Measurements from ENCODE around the gene TRNAU1AP. TPM values are rescaled to one million over a fixed set of nuclear protein-coding genes. Genes with fewer than 3 reads are reported as not detected.

The TRNAU1AP gene
- total and polyA plus RNA-seq, 10 of the 15 experiments (the other 5 are each of a cell fraction or from before 2014, with no cell fraction given) = 24.3 to 67.0 (median 31.8) TPM

DNA sequence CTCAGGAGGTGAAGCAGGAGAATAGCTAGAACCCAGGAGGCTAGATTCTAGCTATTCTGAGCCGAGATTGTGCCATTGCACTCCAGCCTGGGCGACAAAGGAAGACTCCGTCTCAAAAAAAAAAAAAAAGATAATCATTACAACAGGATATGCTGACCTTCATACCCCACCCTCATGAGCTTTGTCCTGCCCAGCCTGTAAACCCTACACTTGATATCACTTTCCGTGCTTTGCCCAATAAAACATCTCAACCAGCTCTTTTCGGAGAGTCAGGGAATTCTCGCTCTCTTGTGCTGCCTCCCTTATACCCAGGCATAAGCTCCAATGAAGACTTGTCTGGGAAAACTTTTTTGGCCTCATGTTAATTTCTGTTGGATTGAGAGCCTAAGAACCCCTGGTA, 1.5 kb upstream of the TRNAU1AP start:
- no peak overlapping the region for H3K27ac ChIP-seq (ENCODE audit: control insufficient read depth, insufficient read depth)
- in situ Hi-C loops (cut with MboI) = no loop called here
- H2AFZ ChIP-seq (ENCODE audit: control insufficient read depth, low read depth, low read length) = no peak overlapping the region
- no peaks in the 10 kb centered on the region for H3K27me3 ChIP-seq (replicated peaks in 1 of 2; ENCODE audit: control insufficient read depth in 2 of 2, insufficient read depth in 2 of 2, low read length in 1 of 2)
- POLR2A ChIA-PET = interaction anchor here (0.6 to 6.4 kb wide), 4 partner anchors 29 to 92 kb away, joined by 3 to 132 read pairs (median 7); partner anchors contain the start of gene TAF12
- H3K9me3 ChIP-seq (replicated peaks; ENCODE audit: control insufficient read depth, insufficient read depth, low read length) = no peaks in the 10 kb centered on the region
- intact Hi-C loops (cut with micrococcal nuclease; ENCODE audit: unreplicated experiment) = no loop called here
- ATAC-seq (no peak), DNase-seq (ENCODE audit: low read depth, low spot score) (no peak), FAIRE-seq (no peak)
- BruUV-seq (replicated peaks) = no TSS peak
- H4K20me1 ChIP-seq (ENCODE audit: control insufficient read depth, insufficient read depth) = no peaks in the 10 kb centered on the region
- RAD21 ChIA-PET (ENCODE audit: unreplicated experiment) = interaction anchor here (0.9 to 4.8 kb wide), 2 partner anchors 29 to 51 kb away, joined by 3 to 46 read pairs; no protein-coding TSS in a partner anchor
- 89% methylated on average over 6 of the region's 6 CpGs for WGBS (ENCODE audit: insufficient coverage, insufficient replicate concordance, low lambda C conversion rate, missing lambda C conversion rate)
- CTCF ChIA-PET = interaction anchor here (0.6 to 1.4 kb wide), 9 partner anchors 10 to 405 kb away, joined by 3 to 7 read pairs (median 3); no protein-coding TSS in a partner anchor
- H3K4me3 ChIP-seq = no peak overlapping the region
- H3K4me1 ChIP-seq (ENCODE audit: control insufficient read depth, insufficient read depth, low read length) = no peaks in the 10 kb centered on the region; the same call in none of the 2 replicates
- peaks cover 0 to 4% of the 10 kb centered on the region in 2 experiments; a peak in 1 of 4 replicates for H3K36me3 ChIP-seq (ENCODE audit: control insufficient read depth in 2 of 2, insufficient read depth in 2 of 2, low read length in 1 of 2)
- H3K9ac ChIP-seq (ENCODE audit: control insufficient read depth, insufficient read depth, low read length) = no peak overlapping the region
- H3K79me2 ChIP-seq (ENCODE audit: control insufficient read depth, insufficient read depth, low read length) = peaks cover 11% of the 10 kb centered on the region
- H3K4me2 ChIP-seq (ENCODE audit: control insufficient read depth, insufficient read depth) = no peak overlapping the region
- SMC1A ChIA-PET (ENCODE audit: uncharacterized antibody, unreplicated experiment) = interaction anchor here (1.0 to 2.3 kb wide), 3 partner anchors 10 to 51 kb away, joined by 3 to 8 read pairs (median 3); no protein-coding TSS in a partner anchor
- TF ChIP-seq SUPT20H (IDR thresholded peaks at IDR 0.05; ENCODE audit: borderline replicate concordance, control insufficient read depth, low read depth, low read length) = no peak
- TF ChIP-seq KLF5 (IDR thresholded peaks at IDR 0.05; ENCODE audit: partially characterized antibody) = no peak
- TF ChIP-seq RELB (IDR thresholded peaks at IDR 0.05; ENCODE audit: low read depth) = no peak
- TF ChIP-seq YY1 (IDR thresholded peaks at IDR 0.05; ENCODE audit: low read depth, low read length) = no peak
- TF ChIP-seq, protein P1, sequence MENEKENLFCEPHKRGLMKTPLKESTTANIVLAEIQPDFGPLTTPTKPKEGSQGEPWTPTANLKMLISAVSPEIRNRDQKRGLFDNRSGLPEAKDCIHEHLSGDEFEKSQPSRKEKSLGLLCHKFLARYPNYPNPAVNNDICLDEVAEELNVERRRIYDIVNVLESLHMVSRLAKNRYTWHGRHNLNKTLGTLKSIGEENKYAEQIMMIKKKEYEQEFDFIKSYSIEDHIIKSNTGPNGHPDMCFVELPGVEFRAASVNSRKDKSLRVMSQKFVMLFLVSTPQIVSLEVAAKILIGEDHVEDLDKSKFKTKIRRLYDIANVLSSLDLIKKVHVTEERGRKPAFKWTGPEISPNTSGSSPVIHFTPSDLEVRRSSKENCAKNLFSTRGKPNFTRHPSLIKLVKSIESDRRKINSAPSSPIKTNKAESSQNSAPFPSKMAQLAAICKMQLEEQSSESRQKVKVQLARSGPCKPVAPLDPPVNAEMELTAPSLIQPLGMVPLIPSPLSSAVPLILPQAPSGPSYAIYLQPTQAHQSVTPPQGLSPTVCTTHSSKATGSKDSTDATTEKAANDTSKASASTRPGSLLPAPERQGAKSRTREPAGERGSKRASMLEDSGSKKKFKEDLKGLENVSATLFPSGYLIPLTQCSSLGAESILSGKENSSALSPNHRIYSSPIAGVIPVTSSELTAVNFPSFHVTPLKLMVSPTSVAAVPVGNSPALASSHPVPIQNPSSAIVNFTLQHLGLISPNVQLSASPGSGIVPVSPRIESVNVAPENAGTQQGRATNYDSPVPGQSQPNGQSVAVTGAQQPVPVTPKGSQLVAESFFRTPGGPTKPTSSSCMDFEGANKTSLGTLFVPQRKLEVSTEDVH (IDR thresholded peaks at IDR 0.05; ENCODE audit: low read depth, partially characterized antibody) = no peak
- no peak for TF ChIP-seq ZNF687 (IDR thresholded peaks at IDR 0.05)
- TF ChIP-seq CBFB (IDR thresholded peaks at IDR 0.05; ENCODE audit: low read depth) = no peak
- no peak for TF ChIP-seq CBX3 (IDR thresholded peaks at IDR 0.05; ENCODE audit: borderline replicate concordance, low read depth)
- TF ChIP-seq, protein P2, sequence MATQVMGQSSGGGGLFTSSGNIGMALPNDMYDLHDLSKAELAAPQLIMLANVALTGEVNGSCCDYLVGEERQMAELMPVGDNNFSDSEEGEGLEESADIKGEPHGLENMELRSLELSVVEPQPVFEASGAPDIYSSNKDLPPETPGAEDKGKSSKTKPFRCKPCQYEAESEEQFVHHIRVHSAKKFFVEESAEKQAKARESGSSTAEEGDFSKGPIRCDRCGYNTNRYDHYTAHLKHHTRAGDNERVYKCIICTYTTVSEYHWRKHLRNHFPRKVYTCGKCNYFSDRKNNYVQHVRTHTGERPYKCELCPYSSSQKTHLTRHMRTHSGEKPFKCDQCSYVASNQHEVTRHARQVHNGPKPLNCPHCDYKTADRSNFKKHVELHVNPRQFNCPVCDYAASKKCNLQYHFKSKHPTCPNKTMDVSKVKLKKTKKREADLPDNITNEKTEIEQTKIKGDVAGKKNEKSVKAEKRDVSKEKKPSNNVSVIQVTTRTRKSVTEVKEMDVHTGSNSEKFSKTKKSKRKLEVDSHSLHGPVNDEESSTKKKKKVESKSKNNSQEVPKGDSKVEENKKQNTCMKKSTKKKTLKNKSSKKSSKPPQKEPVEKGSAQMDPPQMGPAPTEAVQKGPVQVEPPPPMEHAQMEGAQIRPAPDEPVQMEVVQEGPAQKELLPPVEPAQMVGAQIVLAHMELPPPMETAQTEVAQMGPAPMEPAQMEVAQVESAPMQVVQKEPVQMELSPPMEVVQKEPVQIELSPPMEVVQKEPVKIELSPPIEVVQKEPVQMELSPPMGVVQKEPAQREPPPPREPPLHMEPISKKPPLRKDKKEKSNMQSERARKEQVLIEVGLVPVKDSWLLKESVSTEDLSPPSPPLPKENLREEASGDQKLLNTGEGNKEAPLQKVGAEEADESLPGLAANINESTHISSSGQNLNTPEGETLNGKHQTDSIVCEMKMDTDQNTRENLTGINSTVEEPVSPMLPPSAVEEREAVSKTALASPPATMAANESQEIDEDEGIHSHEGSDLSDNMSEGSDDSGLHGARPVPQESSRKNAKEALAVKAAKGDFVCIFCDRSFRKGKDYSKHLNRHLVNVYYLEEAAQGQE (IDR thresholded peaks at IDR 0.05; ENCODE audit: low read depth, low read length) = no peak
- TF ChIP-seq TCF3 (IDR thresholded peaks at IDR 0.05; ENCODE audit: borderline replicate concordance, insufficient read depth, low read depth, low read length) = no peak
- no peak for TF ChIP-seq MXI1 (IDR thresholded peaks at IDR 0.05; ENCODE audit: low read depth, low read length)

Measured in GM12878 (cell line).